Measurements from ENCODE around the gene A1BG. TPM values are rescaled to one million over a fixed set of nuclear protein-coding genes. Genes with fewer than 3 reads are reported as not detected.
"Not testable (repeated sequence)": the region's sequence is repeated elsewhere in the genome, so short reads cannot be mapped to it uniquely, and the experiment has no call there.

A1BG gene
- total RNA-seq, 1 donor from 2014 or later = 2.0 TPM

DNA sequence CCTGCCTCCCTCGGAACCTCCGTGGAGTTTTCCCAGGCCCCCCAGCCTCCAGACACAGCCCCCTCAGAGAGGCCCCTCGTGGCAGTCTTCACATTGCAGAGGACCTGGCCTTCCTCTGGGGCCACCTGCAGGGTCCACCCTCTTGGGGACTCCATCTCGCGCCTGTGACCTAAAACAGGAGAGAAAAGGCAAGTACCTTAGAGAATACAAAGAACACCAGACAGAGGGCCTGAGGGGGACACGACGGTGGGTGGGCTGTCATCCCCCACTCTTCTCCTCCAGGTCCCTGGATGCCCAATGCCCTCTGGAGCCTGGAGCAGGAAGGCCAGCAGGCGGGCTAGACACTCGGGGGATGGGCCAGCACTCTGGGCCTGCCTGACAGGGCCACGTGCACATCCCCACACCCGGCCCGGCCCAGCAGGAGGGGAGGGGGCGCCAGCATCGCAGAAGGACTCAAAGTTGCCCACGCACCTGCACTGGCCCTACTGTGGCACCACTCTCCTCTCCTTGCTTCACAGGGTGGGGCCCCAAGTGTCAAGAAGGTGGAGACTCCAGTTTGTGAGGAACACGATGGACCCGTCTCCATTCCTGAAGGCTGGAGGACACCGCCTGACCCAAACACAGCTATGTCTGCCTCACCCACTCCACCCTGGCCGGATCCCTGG, 4.3 kb upstream of the A1BG start:
- DNase-seq (ENCODE audit: low read depth in 2 of 2) = no peak

DNA sequence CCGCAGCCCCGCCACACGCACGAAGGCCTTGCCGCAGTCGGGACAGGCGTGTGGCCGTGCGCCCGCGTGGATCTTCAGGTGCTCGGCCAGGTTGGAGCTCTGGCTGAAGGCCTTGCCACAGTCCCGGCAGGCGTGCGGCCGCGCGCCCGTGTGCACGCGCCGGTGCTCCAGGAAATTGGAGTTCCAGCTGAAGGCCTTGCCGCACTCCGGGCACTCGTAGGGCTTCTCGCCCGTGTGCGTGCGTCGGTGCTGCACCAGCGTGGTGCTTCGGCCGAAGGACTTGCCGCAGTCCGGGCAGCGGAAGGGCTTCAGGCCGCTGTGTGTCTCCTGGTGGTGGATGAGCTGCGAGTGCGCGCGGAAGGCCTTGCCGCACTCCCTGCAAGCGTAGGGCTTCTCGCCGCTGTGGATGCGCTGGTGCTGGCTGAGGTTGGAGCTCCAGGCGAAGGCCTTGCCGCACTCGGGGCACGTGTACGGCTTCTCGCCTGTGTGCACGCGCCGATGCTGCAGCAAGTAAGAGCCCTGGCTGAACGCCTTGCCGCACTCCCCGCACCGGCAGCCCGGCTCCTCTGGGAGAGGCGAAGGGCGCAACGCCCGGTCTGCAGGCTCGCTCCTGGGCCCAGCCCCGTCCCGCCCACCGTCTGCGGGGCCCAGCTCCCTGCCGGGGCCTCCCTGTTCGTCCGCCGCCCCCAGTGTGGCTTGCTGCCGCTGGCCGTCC, 3.6 kb upstream of the A1BG start:
- peak; percentile 13 to 29 for DNase-seq (ENCODE audit: low read depth in 2 of 2)

DNA sequence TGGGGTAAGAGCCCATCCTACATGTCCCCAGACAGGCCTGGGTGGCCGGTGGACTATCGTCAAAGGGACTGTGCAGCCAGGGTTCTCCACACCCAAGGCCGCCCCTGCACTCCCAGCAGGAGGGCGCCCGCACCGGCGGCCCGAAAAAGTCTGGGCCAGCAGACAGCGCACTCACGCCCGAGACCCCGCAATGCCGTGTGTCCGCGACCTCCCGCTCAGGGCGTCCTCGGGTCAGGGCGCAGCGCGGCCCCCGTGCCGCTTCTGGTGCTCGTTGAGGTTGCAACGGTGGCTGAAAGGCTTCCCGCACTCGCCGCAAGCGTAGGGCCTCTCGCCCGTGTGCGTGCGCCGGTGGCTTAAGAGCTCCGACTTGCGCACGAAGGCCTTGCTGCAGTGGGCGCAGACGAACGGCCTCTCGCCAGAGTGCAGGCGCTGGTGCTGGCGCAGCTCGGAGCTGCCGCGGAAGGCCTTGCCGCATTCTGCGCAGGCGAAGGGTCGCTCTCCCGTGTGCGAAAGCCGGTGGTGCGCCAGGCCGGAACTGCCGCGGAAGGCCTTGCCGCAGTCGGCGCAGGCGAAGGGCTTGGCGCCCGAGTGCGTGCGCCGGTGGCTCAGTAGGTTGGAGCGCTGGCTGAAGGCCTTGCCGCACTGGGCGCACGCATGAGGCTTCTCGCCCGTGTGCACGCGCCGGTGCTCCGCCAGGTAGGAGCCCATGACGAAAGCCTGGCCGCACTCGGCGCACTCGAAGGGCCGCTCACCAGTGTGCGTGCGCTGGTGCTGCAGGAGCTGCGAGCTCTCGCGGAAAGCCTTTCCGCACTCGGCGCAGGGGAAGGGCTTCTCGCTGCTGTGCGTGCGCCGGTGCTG, 2.8 kb upstream of the A1BG start:
- peak; percentile 48 to 53 for DNase-seq (ENCODE audit: low read depth in 2 of 2)

DNA sequence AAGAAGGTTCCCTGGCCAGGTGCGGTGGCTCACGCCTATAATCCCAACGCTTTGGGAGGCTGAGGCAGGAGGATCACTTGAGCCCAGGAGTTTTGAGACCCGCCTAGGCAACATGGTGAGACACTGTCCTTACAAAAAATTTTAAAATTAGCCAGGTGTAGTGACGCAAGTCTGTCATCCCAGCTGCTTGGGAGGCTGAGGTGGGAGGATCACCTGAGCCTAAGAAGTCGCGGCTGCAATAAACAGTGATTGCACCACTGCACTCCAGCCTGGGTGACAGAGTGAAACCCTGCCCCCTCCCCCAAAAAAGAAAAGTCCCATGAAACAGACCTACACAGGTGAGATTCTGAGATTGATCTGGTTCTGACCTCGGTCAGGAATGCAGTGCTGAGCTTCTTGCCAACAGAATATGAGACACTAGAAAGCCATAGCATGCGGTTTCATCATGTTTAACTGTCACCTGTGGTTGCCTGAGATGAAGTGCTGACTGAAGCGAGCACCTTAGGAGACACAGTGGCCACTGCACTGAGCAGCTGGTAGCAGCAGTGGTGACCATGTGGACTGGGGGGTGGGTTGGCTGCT, 2.0 kb upstream of the A1BG start:
- no peak for DNase-seq (ENCODE audit: low read depth in 2 of 2)

DNA sequence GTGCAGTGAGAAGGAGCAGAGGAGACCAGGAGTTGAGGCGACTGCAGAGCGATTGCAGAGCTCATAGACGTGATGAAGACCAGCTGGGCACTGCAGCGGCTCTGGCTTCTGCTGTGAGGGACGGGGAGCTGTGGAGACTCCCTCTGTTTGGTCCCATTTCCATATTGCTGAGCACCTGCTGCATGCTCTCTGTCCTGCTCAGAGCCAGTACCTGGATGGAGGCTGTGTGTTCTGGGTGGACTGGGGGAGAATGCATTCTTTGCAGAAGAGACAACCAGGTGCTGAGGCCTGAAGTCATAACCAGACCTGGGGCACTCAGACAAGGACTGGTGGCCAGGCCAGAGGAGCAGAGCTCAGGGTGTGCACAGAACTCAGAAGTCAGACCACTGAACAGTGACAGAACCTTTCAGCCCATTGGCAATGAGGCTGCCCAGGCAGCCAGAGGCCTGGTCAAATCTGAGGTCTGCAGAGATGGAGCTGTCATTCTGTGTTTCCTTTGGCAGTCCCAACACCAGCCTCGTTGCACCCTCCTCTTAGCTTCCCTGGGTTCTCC, 1.3 kb upstream of the A1BG start:
- no peak for DNase-seq (ENCODE audit: low read depth in 2 of 2)

DNA sequence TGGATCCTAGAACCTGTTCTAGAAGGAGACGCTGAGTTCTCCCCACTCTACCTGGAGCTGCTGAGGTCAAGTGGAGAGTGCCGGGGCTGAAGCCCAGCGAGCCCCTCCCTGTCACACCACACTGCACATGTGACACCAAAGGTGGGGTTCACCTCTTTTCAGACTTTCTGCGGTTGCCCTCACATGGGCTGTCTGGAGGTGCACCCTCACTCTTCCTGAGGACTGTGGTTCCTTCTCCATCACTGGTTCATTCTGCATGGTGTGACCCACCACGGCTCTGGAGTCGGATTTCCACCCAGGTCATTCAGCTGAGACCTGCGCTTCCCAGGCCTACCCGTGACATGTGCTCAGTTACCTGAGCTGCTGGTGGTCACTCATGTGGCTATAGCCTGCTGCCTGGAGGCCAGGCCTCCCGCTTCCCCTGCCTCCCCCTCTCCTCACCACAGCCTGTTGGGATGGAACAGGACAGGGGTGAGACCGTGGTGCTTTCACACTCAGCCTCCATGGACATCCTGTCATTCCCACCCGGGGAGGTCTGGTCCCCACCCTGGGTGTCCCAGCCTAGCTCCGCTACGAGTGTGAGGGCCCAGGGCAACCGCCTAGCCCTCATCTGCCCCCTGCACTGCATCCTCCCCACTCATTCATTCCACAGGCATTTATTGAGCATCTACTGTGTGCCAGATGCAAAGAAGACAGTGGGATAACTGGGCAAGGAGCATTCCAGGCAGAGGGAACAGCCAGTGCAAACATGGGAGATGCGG, 605 bp upstream of the A1BG start:
- no peak for DNase-seq (ENCODE audit: low read depth in 2 of 2)

DNA sequence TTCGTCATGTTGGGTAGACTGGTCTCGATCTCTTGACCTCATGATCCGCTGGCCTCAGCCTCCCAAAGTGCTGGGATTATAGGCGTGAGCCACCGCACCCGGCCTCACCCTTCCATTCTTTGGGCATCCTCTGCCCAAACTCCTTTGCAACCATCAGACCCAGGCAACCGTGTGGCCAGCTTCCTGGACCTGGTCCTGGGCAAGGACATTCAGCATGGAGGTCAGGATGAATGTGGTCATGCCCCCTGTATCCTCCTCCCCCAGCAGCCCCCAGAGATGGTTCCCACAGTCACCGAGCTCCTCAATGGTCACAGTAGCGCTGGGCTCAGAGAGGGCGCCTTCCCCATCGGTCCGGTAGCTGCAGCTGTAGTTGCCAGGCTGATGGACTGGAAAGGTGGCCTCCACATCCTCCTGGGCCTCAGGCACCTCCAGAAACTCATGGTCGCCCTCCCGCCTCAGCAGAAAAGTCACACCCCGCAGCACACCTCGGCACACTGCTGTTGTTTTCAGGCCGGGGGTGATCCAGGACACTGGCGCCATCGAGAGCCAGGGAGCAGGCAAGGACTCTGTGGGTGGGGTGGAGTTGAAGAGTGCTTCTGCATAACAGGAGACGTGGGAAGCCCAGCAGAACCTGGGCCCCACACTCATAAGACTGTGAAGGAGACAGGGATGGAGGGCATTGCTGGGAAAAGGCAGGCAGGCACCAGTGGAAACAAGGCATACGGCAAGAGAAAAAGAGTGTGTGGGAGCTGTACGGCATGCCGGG, 1.1 kb downstream of the A1BG start:
- no peak for DNase-seq (ENCODE audit: low read depth in 2 of 2)

DNA sequence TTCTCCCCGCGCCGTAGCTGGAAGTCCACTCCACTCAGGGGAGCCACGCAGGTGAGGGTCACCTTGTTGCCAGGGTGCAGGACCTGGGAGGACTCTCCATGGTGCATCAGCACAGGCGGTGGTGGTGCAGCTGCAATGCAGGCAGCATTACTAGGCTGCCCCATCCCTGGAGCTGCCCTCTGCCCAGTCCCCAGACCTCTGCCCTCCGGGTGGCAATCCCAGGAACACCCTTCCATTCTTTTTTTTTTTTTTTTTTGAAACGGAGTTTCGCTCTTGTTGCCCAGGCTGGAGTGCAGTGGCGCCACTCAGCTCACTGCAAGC, 1.8 kb downstream of the A1BG start:
- DNase-seq (ENCODE audit: low read depth in 2 of 2) = no peak

DNA sequence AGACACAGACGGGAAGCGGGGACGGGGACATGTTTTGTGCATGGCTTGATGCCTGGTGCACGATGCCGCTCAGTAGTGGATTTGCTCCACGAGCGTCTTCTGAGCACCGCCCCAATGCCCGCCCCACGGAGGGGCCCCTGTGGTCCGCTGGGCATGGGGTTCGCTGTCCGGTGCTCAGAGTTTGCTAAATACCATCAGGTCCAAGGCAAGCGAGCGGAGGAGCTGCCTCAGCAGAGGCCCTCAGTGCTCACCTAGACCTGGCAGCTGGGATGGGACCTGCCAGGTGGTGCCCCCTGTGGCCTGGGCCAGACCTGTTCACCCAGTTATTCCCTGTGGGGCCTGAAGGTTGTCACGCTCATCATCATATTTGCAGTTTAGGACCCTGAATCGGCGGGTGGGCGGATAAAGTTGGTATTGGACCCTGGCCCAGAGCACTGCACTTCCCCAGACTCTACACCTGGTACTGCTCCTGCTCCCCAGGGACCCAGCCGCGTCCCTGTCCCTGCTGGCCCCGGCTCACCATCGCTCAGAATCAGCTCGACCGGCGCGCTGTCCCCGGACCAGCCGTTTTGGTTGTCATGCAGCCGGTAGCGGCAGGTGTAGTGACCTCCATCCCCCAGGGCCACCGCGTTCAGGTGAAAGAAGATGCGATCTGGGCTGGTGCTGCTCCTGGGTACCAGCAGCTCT, 2.3 kb downstream of the A1BG start:
- no peak for DNase-seq (ENCODE audit: low read depth in 2 of 2)

DNA sequence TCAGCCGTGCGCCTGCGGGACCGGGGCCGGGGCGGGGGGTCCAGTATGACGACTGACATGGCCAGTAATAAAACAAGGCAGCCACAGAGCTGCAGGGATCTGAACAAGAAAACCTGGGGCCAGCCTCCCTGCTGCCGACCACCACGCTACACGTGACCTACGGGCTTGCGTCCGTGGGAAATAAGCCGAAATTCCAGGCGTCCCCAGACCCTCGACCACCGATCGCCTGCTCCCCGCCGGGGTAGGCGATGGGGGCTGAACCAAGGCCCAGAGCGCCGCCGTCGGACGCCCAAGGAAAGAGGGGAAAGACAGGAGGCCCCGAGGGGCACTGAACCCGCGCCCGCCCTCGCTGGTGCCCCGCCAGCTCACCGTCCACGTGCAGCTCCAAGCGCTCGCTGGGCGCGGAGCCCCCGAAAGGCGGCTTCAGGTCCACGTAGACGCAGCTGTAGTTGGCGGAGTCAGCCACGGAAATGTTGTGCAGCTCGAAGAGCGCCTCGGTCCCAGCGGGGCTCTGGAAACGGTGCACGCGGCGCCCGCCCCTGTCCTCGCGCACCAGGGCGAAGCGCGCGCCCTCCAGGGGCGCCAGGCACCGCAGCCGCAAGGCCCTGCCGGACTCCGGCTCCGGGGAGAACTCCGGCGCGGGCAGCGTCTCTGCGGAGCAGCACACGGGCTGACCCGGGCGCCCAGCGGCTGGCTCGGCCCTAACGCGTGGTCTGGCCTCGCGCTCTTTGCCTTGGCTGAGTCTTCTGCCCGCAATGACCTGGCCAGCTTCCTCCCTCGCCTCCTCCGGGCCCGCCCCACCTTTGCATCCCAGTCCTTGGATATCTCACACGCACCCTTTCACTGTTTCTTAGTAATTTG, 3.1 kb downstream of the A1BG start:
- DNase-seq (ENCODE audit: low read depth in 2 of 2) = peak; percentile 25 to 33

DNA sequence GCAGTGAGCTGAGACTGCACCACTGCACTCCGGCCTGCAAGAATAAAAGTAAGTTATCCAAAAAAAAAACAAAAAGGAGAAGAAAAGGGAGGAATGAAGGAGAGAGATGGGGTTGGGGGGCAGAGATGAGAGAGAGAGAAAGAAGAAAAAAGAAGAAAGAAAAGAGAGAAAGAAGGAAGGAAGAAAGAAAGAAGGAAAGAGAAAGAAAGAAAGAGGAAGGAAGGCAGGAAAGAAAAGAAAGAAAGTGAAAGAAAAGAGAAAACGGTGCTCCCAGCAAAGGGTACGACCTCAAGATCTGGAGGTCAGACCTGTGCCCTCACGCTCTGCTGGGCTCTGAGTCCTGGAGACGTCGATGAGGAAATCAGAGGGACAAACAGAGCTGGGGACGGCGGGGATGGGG, 3.7 kb downstream of the A1BG start:
- DNase-seq (ENCODE audit: low read depth in 2 of 2) = no peak

DNA sequence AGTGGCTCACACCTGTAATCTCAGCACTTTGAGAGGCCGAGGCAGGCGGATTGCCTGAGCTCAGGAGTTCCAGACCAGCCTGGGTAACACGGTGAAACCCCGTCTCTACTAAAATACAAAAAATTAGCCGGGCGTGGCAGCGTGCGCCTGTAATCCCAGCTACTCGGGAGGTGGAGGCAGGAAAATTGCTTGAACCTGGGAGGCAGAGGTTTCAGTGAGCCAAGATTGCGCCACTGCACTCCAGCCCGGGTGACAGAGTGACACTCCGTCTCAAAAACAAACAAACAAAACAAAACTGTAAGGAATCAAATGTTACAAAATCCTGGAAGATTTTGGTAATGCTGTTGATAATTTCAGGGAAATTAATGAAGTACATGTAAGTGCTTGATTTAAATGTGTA, 5.2 kb downstream of the A1BG start:
- DNase-seq (ENCODE audit: low read depth in 2 of 2) = not testable (repeated sequence)

DNA sequence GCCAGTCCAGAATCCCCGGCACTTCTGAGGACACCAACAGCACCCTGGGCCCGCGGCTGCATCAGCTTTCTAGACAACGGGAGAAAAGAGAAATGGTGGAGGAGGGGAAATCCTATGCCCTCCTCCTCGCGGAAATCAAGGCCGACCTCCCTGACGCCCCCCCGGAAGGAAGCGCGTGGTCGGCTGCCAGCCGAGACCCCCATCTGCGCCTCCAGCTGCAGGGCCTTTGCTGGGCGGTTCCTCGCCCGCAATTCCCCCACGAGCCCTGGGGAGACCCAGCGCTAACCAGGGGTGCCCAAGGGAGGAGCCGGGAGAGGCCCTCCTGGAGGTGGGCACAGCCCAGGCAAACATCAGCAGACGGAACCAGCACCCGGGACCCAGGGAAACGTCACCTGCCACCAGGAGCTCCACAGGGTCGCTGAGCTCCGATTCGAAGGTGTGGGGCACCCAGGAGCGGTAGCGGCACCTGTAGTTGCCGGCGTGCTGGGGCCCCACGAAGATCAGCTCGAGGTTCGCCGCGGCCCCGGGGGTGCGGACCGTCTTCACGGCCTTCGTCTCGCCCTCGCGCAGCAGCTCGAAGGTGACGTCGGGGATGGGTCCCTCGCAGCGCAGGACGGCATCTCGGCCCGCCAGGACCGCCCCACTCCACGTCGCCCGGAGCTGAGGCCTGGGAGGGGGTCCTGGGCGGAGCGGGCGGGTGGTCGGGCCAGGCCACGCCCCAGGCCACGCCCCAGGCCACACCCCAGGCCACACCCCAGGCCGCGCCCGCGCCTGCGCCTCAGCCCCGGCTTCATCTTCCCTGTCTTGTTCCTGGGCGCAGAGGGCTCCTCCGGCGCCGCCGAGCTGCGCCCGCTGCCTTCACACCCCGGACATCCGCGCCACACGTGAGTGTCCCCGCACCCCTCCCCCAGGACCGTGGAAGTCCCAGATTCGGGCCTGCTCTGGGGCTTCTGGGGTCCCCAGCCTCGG, 6.0 kb downstream of the A1BG start:
- peak; percentile 33 to 59 for DNase-seq (ENCODE audit: low read depth in 2 of 2)

DNA sequence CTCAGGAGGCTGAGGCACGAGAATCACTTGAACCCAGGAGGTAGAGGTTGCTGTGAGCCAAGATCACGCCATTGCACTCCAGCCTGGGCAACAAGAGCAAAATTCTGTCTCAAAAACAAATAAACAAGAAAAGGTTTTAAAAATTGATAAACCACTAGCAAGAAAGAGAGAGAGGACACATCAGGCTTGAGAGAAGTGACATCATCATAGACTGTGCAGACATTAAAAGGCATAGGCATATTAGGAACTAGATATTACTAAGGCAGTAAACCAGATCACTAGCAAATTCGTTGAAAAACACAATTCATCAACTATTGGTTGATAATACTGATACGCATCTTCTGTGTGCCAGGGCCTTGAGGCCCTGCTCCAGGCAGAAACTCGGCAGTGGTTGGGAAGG, 7.7 kb downstream of the A1BG start:
- no peak for DNase-seq (ENCODE audit: low read depth in 2 of 2)

DNA sequence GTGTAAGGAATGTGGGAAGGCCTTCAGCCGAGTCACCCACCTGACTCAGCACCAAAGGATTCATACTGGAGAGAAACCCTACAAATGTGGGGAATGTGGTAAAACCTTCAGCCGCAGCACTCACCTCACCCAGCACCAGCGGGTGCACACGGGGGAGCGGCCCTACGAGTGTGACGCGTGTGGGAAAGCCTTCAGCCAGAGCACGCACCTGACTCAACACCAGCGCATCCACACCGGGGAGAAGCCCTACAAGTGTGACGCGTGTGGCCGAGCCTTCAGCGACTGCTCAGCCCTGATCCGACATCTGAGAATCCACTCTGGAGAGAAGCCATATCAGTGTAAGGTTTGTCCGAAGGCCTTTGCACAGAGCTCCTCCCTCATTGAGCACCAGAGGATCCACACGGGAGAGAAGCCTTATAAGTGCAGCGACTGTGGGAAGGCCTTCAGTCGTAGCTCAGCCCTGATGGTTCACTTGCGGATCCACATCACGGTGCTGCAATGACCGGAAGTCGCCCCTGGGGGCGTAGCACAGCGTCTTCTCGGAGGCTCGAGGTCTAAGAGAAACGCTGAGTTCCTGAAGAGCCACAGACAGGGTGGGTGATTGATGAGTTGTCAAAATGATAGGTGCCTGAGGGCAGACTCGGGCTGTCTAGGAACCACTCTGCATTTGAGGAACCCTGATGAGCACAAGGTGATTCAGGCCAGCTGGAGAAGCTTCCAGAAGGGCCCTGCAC, 14.3 kb downstream of the A1BG start:
- no peak for DNase-seq (ENCODE audit: low read depth in 2 of 2)

DNA sequence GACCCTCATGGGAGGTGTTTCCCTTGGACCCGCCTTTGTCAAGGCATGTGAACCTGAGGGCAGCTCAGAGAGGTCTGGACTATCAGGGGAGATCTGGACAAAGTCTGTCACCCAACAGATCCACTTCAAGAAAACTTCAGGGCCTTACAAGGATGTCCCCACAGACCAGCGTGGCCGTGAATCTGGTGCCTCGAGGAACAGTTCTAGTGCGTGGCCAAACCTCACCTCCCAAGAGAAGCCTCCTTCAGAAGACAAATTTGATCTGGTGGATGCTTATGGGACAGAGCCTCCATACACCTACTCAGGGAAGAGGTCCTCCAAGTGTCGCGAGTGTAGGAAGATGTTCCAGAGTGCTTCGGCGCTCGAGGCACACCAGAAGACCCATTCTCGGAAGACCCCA, 15.0 kb downstream of the A1BG start:
- no peak for DNase-seq (ENCODE audit: low read depth in 2 of 2)

DNA sequence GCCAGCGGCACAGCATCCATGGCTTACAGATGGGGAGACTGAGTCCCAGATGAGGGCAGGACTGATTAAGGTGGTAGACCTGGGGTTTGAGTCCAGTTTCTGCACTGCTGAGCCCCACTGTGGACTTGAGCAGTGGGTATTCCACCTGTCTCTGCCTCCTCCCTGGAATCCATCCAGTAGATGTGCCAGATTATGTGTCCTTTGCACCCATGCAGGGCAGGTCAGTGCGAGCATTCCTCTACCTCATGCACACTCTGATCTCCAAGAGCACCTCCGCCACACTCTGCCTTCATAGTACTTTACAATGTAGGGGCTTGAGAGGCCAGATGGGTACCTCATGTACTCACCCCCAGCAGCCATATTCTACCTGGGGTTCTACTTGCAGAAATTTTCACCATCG, 16.5 kb downstream of the A1BG start:
- DNase-seq (ENCODE audit: low read depth in 2 of 2) = no peak
